H9 (cell line): ENCODE data around the gene IFIH1. TPM values are rescaled to one million over a fixed set of nuclear protein-coding genes. Genes with fewer than 3 reads are reported as not detected.

Experiments
- DNase-seq: peaks from one replicate; pipeline ENCODE4 v3.0.0-alpha.2; 2017
- H2AFZ ChIP-seq: one replicate; pipeline ENCODE4 v1.6.1; 2013; ENCODE audit warnings: mild to moderate bottlenecking, low read length, control low read depth, moderate library complexity
- H2AK5ac ChIP-seq: 2 replicates; pipeline ENCODE4 v1.6.1; 2013; ENCODE audit warnings: low read length, control low read depth, mixed read lengths; ENCODE audit not compliant: insufficient read length
- H2BK120ac ChIP-seq: one replicate; pipeline ENCODE4 v1.6.1; 2013; ENCODE audit warnings: low read depth, mild to moderate bottlenecking, low read length, control low read depth, inconsistent platforms; ENCODE audit not compliant: poor library complexity, severe bottlenecking
- H2BK12ac ChIP-seq: 2 replicates; pipeline ENCODE4 v1.6.1; 2013; ENCODE audit warnings: low read length, control low read depth, mixed read lengths, low read depth; ENCODE audit not compliant: insufficient read length
- H2BK15ac ChIP-seq: 2 replicates; pipeline ENCODE4 v1.6.1; 2013; ENCODE audit warnings: low read depth, low read length, control low read depth
- H2BK20ac ChIP-seq: one replicate; pipeline ENCODE4 v1.6.1; 2013; ENCODE audit warnings: low read depth, mild to moderate bottlenecking, low read length, control low read depth, inconsistent platforms; ENCODE audit not compliant: poor library complexity, severe bottlenecking
- H2BK5ac ChIP-seq: 2 replicates; pipeline ENCODE4 v1.6.1; 2013; ENCODE audit warnings: low read length, control low read depth, mixed read lengths; ENCODE audit not compliant: insufficient read length
- H3K14ac ChIP-seq: 2 replicates; pipeline ENCODE4 v1.6.1; 2013; ENCODE audit warnings: low read length, control low read depth; ENCODE audit not compliant: insufficient read depth
- H3K18ac ChIP-seq: 2 replicates; pipeline ENCODE4 v1.6.1; 2013; ENCODE audit warnings: low read depth, mild to moderate bottlenecking, mixed read lengths, low read length, control low read depth; ENCODE audit not compliant: insufficient read length
- H3K23ac ChIP-seq: 2 replicates; pipeline ENCODE4 v1.6.1; 2013; ENCODE audit warnings: low read length, control low read depth, mixed read lengths, low read depth; ENCODE audit not compliant: insufficient read length
- H3K23me2 ChIP-seq: 2 replicates; pipeline ENCODE4 v1.6.1; 2013; ENCODE audit warnings: low read depth, mild to moderate bottlenecking, mixed read lengths, low read length, control low read depth; ENCODE audit not compliant: insufficient read length, poor library complexity, severe bottlenecking
- H3K27ac ChIP-seq: 2 replicates; pipeline ENCODE4 v1.5.1; 2013; ENCODE audit warnings: low read length, control low read depth, mixed read lengths, low read depth; ENCODE audit not compliant: insufficient read length
- H3K27me3 ChIP-seq: 2 replicates; pipeline ENCODE4 v1.6.1; 2013; ENCODE audit warnings: low read length, control low read depth, inconsistent platforms; ENCODE audit not compliant: insufficient read depth
- H3K4ac ChIP-seq: 2 replicates; pipeline ENCODE4 v1.6.1; 2013; ENCODE audit warnings: low read depth, mild to moderate bottlenecking, control low read depth, inconsistent platforms, low read length, moderate library complexity
- H3K4me1 ChIP-seq: 2 replicates; pipeline ENCODE4 v1.6.1; 2013; ENCODE audit warnings: low read length, control low read depth, inconsistent platforms; ENCODE audit not compliant: insufficient read depth
- H3K4me2 ChIP-seq: 2 replicates; pipeline ENCODE4 v1.6.1; 2013; ENCODE audit warnings: low read length, control low read depth, mixed read lengths; ENCODE audit not compliant: insufficient read length, insufficient read depth
- H3K56ac ChIP-seq: 2 replicates; pipeline ENCODE4 v1.6.1; 2013; ENCODE audit warnings: low read depth, mild to moderate bottlenecking, mixed read lengths, low read length, control low read depth; ENCODE audit not compliant: insufficient read length
- H3K79me1 ChIP-seq: 2 replicates; pipeline ENCODE4 v1.6.1; 2013; ENCODE audit warnings: low read depth, mild to moderate bottlenecking, moderate library complexity, low read length, control low read depth, inconsistent platforms; ENCODE audit not compliant: insufficient read depth, poor library complexity, severe bottlenecking
- H3K79me2 ChIP-seq: 2 replicates; pipeline ENCODE4 v1.6.1; 2013; ENCODE audit warnings: low read length, control low read depth, inconsistent platforms; ENCODE audit not compliant: insufficient read depth
- H3K9ac ChIP-seq: 2 replicates; pipeline ENCODE4 v1.6.1; 2013; ENCODE audit warnings: low read length, control low read depth, mixed read lengths; ENCODE audit not compliant: insufficient read length; ENCODE audit errors: extremely low read depth
- H3K9me3 ChIP-seq: one replicate; pipeline ENCODE4 v1.6.1; 2013; ENCODE audit warnings: low read depth, low read length, inconsistent platforms; ENCODE audit not compliant: control insufficient read depth
- H3T11ph ChIP-seq: one replicate; pipeline ENCODE4 v1.6.1; 2013; ENCODE audit warnings: mild to moderate bottlenecking, low read length, control low read depth, inconsistent platforms
- H4K20me1 ChIP-seq: one replicate; pipeline ENCODE4 v1.6.1; 2013; ENCODE audit not compliant: control insufficient read depth, insufficient read length, insufficient read depth
- H4K5ac ChIP-seq: 2 replicates; pipeline ENCODE4 v1.6.1; 2013; ENCODE audit warnings: low read depth, mild to moderate bottlenecking, mixed read lengths, low read length, control low read depth; ENCODE audit not compliant: insufficient read length
- H4K8ac ChIP-seq: replicated peaks from 2 replicates; pipeline ENCODE4 v1.6.1; 2013; ENCODE audit warnings: low read length, control low read depth, mixed read lengths, low read depth; ENCODE audit not compliant: insufficient read length
- H4K91ac ChIP-seq: 2 replicates; pipeline ENCODE4 v1.6.1; 2013; ENCODE audit warnings: low read depth, mild to moderate bottlenecking, moderate library complexity, mixed read lengths, low read length, control low read depth; ENCODE audit not compliant: insufficient read length
- H3K27ac Mint-ChIP-seq, 3 experiments: 2 replicates in 2 of 3; 3 replicates in 1 of 3; pipeline ENCODE4 v1.8.0; 2020 to 2021; ENCODE audit warnings: mixed read lengths in 3 of 3, mild to moderate bottlenecking in 1 of 3, moderate library complexity in 1 of 3
- H3K27me3 Mint-ChIP-seq: 2 replicates; pipeline ENCODE4 v1.8.0; 2021; ENCODE audit warnings: low read depth, mild to moderate bottlenecking, moderate library complexity, mixed read lengths
- H3K36me3 Mint-ChIP-seq, 3 experiments: 2 replicates in 2 of 3; 3 replicates in 1 of 3; pipeline ENCODE4 v1.8.0; 2020 to 2021; ENCODE audit warnings: low read depth in 3 of 3, mixed read lengths in 3 of 3; ENCODE audit not compliant: insufficient read depth in 1 of 3
- H3K4me1 Mint-ChIP-seq, 2 experiments: 2 replicates each; pipeline ENCODE4 v1.8.0; 2020; ENCODE audit warnings: mixed read lengths in 2 of 2
- H3K4me3 Mint-ChIP-seq, 2 experiments: 2 replicates in 1 of 2; 3 replicates in 1 of 2; pipeline ENCODE4 v1.8.0; 2020 to 2021; ENCODE audit warnings: mild to moderate bottlenecking in 2 of 2, mixed read lengths in 2 of 2, moderate library complexity in 1 of 2
- H3K9me3 Mint-ChIP-seq, 2 experiments: 2 replicates in 1 of 2; 3 replicates in 1 of 2; pipeline ENCODE4 v1.8.0; 2020; ENCODE audit warnings: mild to moderate bottlenecking in 2 of 2, mixed read lengths in 2 of 2, moderate library complexity in 1 of 2
- WGBS: extraction: QIAGEN DNeasy Blood & Tissue Kit; methylation state at CpG from one replicate; pipeline ENCODE4 v1.1.7; 2013; ENCODE audit warnings: missing lambda C conversion rate, low lambda C conversion rate, mixed read lengths; ENCODE audit not compliant: insufficient read length; ENCODE audit errors: extremely low coverage; 5-methylcytosine and 5-hydroxymethylcytosine counted together
- total RNA-seq: library from RNA; stranded (reverse); gene quantifications from 2 replicates; pipeline ENCODE4 v1.2.1, GENCODE V29; 2021
- TF ChIP-seq, protein P1 (sequence below): fragments of 200-600 bp; sonication (generic); conservative IDR thresholded peaks from 3 replicates; pipeline ENCODE4 v1.8.0; 2021; ENCODE audit warnings: antibody characterized with exemption, mild to moderate bottlenecking

IFIH1 gene
- total RNA-seq, 1 experiment from 2014 or later: 0.81 TPM

DNA sequence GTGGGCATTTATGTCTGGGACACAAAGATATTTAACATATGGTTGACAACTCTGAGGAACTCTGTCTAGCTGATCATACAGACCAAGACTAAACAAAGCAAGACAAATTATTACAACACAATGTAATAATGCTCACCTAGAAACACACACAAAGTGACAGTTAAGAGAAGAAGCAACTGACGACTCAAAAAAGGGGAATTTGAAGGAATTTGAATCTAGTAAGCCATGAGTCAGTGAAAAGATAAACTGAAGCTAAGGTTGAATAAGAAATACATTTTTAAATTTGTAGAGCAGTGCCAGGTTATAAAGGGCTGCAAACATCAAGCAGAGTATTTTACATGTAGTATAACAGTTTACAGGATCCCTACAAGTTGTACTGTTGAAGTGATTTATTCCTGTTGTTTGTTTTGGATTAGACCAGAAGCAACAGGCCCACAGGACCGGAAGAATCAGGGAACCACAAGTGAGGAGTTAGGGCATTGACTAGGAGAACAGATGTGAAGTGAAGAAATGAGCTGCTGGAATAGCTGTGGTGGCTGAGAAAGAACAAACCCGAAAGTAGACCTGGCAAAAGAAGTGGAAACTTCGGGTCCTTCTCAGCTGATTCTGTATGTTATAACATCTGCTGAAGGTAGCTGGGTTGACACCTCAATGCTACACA is 35.6 kb downstream of the IFIH1 start:
- Histone ChIP-seq H3K4ac (no peak overlapping the region), H3K9me3 (no peaks in the 10 kb centered on the region), H2AFZ (no peak overlapping the region), H2BK5ac (no peak overlapping the region), H3K9ac (no peak overlapping the region), H3K79me2 (no peaks in the 10 kb centered on the region), H2BK120ac (no peak overlapping the region), H3T11ph (no peak overlapping the region), H3K56ac (no peak overlapping the region), H2BK12ac (no peak overlapping the region), H2BK15ac (no peak overlapping the region), H3K27me3 (no peaks in the 10 kb centered on the region), H2AK5ac (no peak overlapping the region), H3K23ac (no peak overlapping the region), H3K23me2 (no peaks in the 10 kb centered on the region), H4K20me1 (no peaks in the 10 kb centered on the region), H4K8ac (no peak overlapping the region), H2BK20ac (no peak overlapping the region), H3K4me1 (no peaks in the 10 kb centered on the region), H3K18ac (no peak overlapping the region), H3K14ac (no peak overlapping the region), H4K91ac (no peak overlapping the region), H4K5ac (no peak overlapping the region), H3K27ac (no peak overlapping the region), H3K4me2 (no peak overlapping the region), H3K79me1 (no peaks in the 10 kb centered on the region)
- Mint-ChIP-seq H3K4me1 (no peaks in the 10 kb centered on the region), H3K4me3 (no peak overlapping the region), H3K36me3 (no peaks in the 10 kb centered on the region), H3K9me3 (no peaks in the 10 kb centered on the region), H3K27ac (no peak overlapping the region), H3K27me3 (peaks cover 2% of the 10 kb centered on the region; the same call in 1 of the 2 replicates)
- whole genome bisulfite sequencing: no CpG with 5 or more reads among the region's 4 CpGs
- no peak for DNase-seq
- TF ChIP-seq, protein P1, sequence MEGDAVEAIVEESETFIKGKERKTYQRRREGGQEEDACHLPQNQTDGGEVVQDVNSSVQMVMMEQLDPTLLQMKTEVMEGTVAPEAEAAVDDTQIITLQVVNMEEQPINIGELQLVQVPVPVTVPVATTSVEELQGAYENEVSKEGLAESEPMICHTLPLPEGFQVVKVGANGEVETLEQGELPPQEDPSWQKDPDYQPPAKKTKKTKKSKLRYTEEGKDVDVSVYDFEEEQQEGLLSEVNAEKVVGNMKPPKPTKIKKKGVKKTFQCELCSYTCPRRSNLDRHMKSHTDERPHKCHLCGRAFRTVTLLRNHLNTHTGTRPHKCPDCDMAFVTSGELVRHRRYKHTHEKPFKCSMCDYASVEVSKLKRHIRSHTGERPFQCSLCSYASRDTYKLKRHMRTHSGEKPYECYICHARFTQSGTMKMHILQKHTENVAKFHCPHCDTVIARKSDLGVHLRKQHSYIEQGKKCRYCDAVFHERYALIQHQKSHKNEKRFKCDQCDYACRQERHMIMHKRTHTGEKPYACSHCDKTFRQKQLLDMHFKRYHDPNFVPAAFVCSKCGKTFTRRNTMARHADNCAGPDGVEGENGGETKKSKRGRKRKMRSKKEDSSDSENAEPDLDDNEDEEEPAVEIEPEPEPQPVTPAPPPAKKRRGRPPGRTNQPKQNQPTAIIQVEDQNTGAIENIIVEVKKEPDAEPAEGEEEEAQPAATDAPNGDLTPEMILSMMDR: no peak
